MCF 10A (cell line): Measurements from ENCODE around the gene DMXL1. TPM values are rescaled to one million over a fixed set of nuclear protein-coding genes. Genes with fewer than 3 reads are reported as not detected.
A peak's percentile ranks its signal among the peaks of the same experiment; 100 is the strongest.
"Not testable (repeated sequence)": the region's sequence is repeated elsewhere in the genome, so short reads cannot be mapped to it uniquely, and the experiment has no call there.

Experiments
- BruUV-seq: library from RNA; stranded (reverse); fragments of 400-500 nt; replicated peaks from 2 replicates; lab custom pipeline; 2021; lab: Mats Ljungman, UMichigan
- CTCF ChIA-PET: fragments of 300-600 bp; sonication (Branson Sonifier 250); formaldehyde crosslinking; extraction: SDS; loops from one replicate; lab custom pipeline; 2021; ENCODE audit warnings: antibody characterized with exemption, inconsistent platforms; lab: Yijun Ruan, JAX
- POLR2A ChIA-PET: fragments of 300-600, 350-650 bp; sonication (Branson Sonifier 250); formaldehyde crosslinking; extraction: SDS; loops from one replicate; lab custom pipeline; 2020; ENCODE audit warnings: antibody characterized with exemption, inconsistent platforms; lab: Yijun Ruan, JAX
- DNase-seq: peaks from one replicate; pipeline ENCODE4 v3.0.0-alpha.2; 2018; ENCODE audit not compliant: unreplicated experiment
- H3K27ac Mint-ChIP-seq: one replicate; pipeline ENCODE4 v1.8.0; 2022; ENCODE audit warnings: mild to moderate bottlenecking, low read depth, mixed read lengths; ENCODE audit not compliant: unreplicated experiment
- H3K27me3 Mint-ChIP-seq: one replicate; pipeline ENCODE4 v1.8.0; 2022; ENCODE audit warnings: mixed read lengths; ENCODE audit not compliant: insufficient read depth, unreplicated experiment
- H3K36me3 Mint-ChIP-seq: one replicate; pipeline ENCODE4 v1.8.0; 2022; ENCODE audit warnings: mild to moderate bottlenecking, moderate library complexity, mixed read lengths; ENCODE audit not compliant: insufficient read depth, unreplicated experiment
- H3K4me1 Mint-ChIP-seq: one replicate; pipeline ENCODE4 v1.8.0; 2022; ENCODE audit warnings: mixed read lengths; ENCODE audit not compliant: insufficient read depth, unreplicated experiment
- H3K4me3 Mint-ChIP-seq: one replicate; pipeline ENCODE4 v1.8.0; 2022; ENCODE audit warnings: mild to moderate bottlenecking, moderate library complexity, mixed read lengths; ENCODE audit not compliant: unreplicated experiment
- H3K9me3 Mint-ChIP-seq: one replicate; pipeline ENCODE4 v1.8.0; 2022; ENCODE audit warnings: mixed read lengths; ENCODE audit not compliant: unreplicated experiment
- intact Hi-C: fragments of 100-400 bp; cut with micrococcal nuclease; formaldehyde crosslinking; loops from 2 replicates; pipeline ENCODE4 v1.14.1; 2022
- total RNA-seq: library from RNA; stranded (reverse); gene quantifications from 2 replicates; pipeline ENCODE4 v1.2.3, GENCODE V29; 2022
- TF ChIP-seq, protein P1 (sequence below): fragments of 200-600 bp; IDR thresholded peaks from one replicate; pipeline ENCODE4 v1.8.0; 2022; ENCODE audit warnings: antibody characterized with exemption, mild to moderate bottlenecking; ENCODE audit not compliant: unreplicated experiment

Gene DMXL1
- total RNA-seq, 1 experiment from 2014 or later, result 45.1 TPM

- CTCF ChIA-PET, result interaction anchor here (0.7 to 3.5 kb wide), 6 partner anchors 12 to 232 kb away, joined by 3 to 17 read pairs (median 4); partner anchors contain the start of gene DTWD2
Observed at GRCh38 chr5:119179857-119180641, 109.2 kb downstream of the DMXL1 start.

GRCh38 chr5:119185512-119185911, 114.6 kb downstream of the DMXL1 start:
- H3K4me1 Mint-ChIP-seq, H3K4me3 Mint-ChIP-seq, H3K9me3 Mint-ChIP-seq, POLR2A ChIA-PET, H3K27me3 Mint-ChIP-seq, H3K27ac Mint-ChIP-seq, BruUV-seq, DNase-seq, H3K36me3 Mint-ChIP-seq: not testable (repeated sequence)
- CTCF ChIA-PET, result interaction anchor here (0.6 to 0.7 kb wide), 2 partner anchors 13 to 194 kb away, joined by 3 to 5 read pairs; no protein-coding TSS in a partner anchor
- intact Hi-C loops, result loop anchor here (10.0 kb wide), 1 partner anchor 149 kb away; no protein-coding TSS in a partner anchor

More at GRCh38 chr5:119179857-119180641, 109.2 kb downstream of the DMXL1 start:
- Mint-ChIP-seq H3K4me3 (no peak overlapping the region), H3K27me3 (no peaks in the 10 kb centered on the region), H3K4me1 (peaks cover 5% of the 10 kb centered on the region), H3K9me3 (no peaks in the 10 kb centered on the region), H3K27ac (no peak overlapping the region), H3K36me3 (peaks cover 23% of the 10 kb centered on the region)
- TF ChIP-seq, protein P1, sequence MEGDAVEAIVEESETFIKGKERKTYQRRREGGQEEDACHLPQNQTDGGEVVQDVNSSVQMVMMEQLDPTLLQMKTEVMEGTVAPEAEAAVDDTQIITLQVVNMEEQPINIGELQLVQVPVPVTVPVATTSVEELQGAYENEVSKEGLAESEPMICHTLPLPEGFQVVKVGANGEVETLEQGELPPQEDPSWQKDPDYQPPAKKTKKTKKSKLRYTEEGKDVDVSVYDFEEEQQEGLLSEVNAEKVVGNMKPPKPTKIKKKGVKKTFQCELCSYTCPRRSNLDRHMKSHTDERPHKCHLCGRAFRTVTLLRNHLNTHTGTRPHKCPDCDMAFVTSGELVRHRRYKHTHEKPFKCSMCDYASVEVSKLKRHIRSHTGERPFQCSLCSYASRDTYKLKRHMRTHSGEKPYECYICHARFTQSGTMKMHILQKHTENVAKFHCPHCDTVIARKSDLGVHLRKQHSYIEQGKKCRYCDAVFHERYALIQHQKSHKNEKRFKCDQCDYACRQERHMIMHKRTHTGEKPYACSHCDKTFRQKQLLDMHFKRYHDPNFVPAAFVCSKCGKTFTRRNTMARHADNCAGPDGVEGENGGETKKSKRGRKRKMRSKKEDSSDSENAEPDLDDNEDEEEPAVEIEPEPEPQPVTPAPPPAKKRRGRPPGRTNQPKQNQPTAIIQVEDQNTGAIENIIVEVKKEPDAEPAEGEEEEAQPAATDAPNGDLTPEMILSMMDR, result no peak
- intact Hi-C loops, result loop anchor here (1.0 to 10.0 kb wide), 2 partner anchors 155 to 232 kb away; no protein-coding TSS in a partner anchor
- BruUV-seq, result no TSS peak
- DNase-seq, result peak; percentile 4
- POLR2A ChIA-PET, result interaction anchor here (1.5 to 1.9 kb wide), 2 partner anchors 12 to 110 kb away, joined by 3 to 6 read pairs; partner anchors contain the start of gene DMXL1

- Mint-ChIP-seq H3K4me1 (no peaks in the 10 kb centered on the region), H3K27ac (no peak overlapping the region), H3K9me3 (no peaks in the 10 kb centered on the region), H3K36me3 (peaks cover 6% of the 10 kb centered on the region), H3K27me3 (no peaks in the 10 kb centered on the region), H3K4me3 (no peak overlapping the region)
- CTCF ChIA-PET, result interaction anchor here (0.7 kb wide), 1 partner anchor 236 kb away, joined by 4 read pairs; no protein-coding TSS in a partner anchor
- POLR2A ChIA-PET, result interaction anchor here (0.7 kb wide), 1 partner anchor 10 kb away, joined by 3 read pairs; no protein-coding TSS in a partner anchor
- no peak for DNase-seq
- no TSS peak for BruUV-seq
- TF ChIP-seq, protein P1, result no peak
- intact Hi-C loops, result loop anchor here (10.0 kb wide), 1 partner anchor 147 kb away; no protein-coding TSS in a partner anchor
Observed at GRCh38 chr5:119187776-119188529, 117.1 kb downstream of the DMXL1 start.

- no peak for DNase-seq
- H3K27ac Mint-ChIP-seq, result no peak overlapping the region
- no peaks in the 10 kb centered on the region for H3K27me3 Mint-ChIP-seq
- ChIA-PET CTCF (no interaction called here), POLR2A (interaction anchor here (1.7 kb wide), 1 partner anchor 10 kb away, joined by 6 read pairs; no protein-coding TSS in a partner anchor)
- TF ChIP-seq, protein P1, result no peak
- H3K4me3 Mint-ChIP-seq, result no peak overlapping the region
- peaks cover 8% of the 10 kb centered on the region for H3K36me3 Mint-ChIP-seq
- no peaks in the 10 kb centered on the region for H3K4me1 Mint-ChIP-seq
- no peaks in the 10 kb centered on the region for H3K9me3 Mint-ChIP-seq
- no TSS peak for BruUV-seq
- intact Hi-C loops, result no loop called here
Observed at GRCh38 chr5:119190470-119191095, 119.7 kb downstream of the DMXL1 start.
